ENCODE measurements around the gene SHB.

The SHB gene

GRCh38 chr9:38024036-38024681, 44.9 kb downstream of the SHB start:
- DNase-seq (ENCODE audit: low read depth in 3 of 3), result no peak

GRCh38 chr9:38023661-38024035, 45.4 kb downstream of the SHB start:
- no peak for DNase-seq (ENCODE audit: low read depth in 3 of 3)

- no peak for DNase-seq (ENCODE audit: low read depth in 3 of 3)
Observed at GRCh38 chr9:38022995-38023394, 46.0 kb downstream of the SHB start.

DNA sequence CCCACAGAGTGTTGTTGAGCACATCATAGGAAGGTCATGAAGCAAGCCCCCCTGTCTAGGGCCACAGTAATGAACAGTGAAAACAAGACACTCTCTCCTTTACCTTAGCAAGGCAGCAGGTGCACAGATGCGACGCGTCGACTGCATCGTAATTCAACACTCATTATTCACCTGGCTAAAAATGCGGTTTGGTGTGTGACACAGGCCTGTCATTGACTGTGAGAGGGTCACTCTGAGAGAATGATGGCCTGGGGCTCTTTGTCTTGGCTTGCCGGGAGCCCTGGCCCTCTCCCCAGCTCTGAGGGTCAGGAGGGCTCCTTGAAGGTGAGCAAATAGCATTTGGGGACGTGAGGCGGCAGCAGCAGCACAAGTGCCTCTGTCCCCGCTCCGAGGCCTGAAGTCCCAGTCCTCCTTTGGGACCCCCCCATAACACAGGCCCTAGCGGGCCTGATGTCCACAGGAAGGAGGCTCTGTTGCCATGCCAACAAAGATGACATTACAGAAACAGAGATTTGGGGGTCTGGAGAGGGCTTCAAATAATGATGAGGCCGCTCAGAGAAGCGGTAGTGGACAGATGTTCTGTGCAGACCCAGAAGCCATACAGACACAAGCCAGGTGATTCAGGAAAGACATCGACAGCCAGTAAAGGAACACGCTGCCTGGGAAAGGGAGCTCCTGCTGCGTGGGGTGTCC, 46.7 kb downstream of the SHB start:
- DNase-seq (ENCODE audit: low read depth in 3 of 3), result no peak

- no peak for DNase-seq (ENCODE audit: low read depth in 3 of 3)
Observed at GRCh38 chr9:38020151-38021076, 48.6 kb downstream of the SHB start.

- DNase-seq (ENCODE audit: low read depth in 3 of 3), result no peak
Observed at GRCh38 chr9:38019731-38020130, 49.3 kb downstream of the SHB start.

GRCh38 chr9:38018958-38019602, 49.9 kb downstream of the SHB start:
- no peak for DNase-seq (ENCODE audit: low read depth in 3 of 3)

DNA sequence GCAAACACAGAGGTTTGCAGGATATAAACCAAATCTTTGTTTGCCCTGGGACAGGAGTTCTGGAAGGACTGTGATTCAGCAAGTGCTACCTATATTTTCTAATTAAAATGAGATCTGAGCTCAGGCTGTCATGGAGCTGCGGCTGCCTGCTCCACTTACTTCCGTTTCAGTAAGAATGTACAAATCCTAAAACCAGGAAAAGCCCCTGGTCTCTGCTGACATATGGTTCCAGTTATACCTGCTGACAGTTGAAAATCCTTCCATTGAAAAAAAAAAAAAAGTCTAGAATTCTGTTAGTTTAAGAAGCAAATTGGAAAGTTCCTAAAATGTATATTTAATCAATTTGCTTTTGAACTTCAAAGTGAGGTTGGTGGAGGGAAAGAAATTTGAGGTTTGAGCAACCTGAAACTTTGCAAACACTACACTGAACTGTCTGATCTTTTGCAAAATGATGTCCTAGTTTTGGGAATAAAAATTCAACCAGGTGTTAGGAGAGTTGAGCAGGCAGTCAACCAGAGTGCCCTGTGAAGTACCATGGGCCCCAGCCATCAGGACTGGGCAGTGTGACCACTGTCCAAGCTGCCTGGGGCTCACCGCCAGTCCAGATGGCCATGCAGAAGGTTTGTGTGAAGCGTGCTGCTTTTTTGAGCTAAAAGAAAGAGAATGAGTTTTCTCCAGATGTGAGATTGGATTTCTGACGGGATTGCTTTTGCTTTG, 50.6 kb downstream of the SHB start:
- no peak for DNase-seq (ENCODE audit: low read depth in 3 of 3)

- DNase-seq (ENCODE audit: low read depth in 3 of 3), result no peak
Observed at GRCh38 chr9:38017885-38018186, 51.2 kb downstream of the SHB start.

GRCh38 chr9:38017149-38017884, 51.7 kb downstream of the SHB start:
- no peak for DNase-seq (ENCODE audit: low read depth in 3 of 3)

GRCh38 chr9:38016375-38017135, 52.5 kb downstream of the SHB start:
- no peak for DNase-seq (ENCODE audit: low read depth in 3 of 3)

- no peak for DNase-seq (ENCODE audit: low read depth in 3 of 3)
Observed at GRCh38 chr9:38015906-38016305, 53.1 kb downstream of the SHB start.

DNA sequence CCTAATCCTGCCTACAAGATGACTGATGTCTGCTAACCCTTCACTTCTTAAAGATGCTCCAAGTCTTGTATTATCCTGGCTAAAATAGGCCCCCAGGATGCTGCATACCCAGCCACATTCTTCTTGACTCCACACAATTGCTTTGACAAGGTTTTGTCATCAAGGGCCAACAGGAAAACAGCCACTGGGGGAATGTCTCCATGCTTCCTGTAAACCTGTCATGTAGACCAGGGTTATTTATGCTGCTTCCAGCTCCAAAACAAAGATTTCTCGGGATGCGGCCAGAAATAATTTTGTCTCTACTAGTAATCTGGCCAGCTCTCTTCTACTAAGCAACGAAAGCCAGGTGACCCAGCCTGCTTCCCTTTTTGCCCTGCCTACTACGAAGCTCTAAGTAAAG, 53.8 kb downstream of the SHB start:
- no peak for DNase-seq (ENCODE audit: low read depth in 3 of 3)

DNA sequence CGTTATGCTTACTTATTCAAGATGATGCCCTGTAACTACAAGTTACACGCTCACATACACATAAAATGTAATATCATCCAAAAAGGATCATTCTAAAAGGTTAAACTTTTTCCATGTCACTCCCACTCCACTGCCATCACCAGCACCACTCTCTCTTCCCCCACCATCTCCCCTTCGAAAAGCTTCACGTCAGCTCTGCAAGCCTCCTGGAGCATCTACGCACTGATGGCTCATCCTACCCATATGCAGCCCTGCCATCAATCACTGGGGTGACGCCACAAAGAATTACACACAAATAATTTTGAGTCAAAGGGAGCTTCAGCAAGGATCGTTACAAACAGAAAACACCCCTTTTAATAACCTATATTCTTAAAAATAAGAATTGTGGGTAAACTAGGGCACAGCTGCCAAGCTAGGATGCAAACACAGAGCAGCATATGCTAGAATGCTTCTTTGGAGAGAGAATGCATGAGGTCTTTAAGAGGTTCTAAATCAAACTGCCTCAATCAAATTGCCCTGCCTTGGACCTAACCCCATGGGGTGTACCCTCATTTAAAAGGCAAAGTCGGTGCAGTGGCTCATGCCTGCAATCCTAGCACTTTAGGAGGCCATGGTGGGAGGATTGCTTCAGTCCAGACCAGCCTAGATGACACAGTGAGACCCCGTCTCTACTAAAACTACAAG, 56.1 kb downstream of the SHB start:
- DNase-seq (ENCODE audit: low read depth in 3 of 3), result no peak

DNA sequence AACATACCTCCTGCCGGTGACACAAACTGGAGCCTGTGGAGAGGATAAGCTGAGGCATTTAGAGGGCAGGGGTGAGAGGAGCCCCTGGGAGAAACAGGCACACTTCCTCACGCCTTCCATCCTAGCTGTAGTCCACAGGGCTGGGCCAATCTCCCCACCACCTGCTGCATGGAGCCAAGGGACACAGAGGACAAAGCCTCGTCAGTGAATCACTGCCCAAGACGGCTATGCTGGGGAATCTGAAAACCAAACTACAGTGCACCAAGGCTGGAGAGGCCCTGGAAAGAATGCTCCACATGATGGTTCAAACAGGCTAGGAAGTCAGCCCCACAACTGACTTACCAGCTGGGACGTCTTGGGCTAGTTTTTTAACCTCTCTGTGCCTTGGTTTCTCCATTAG, 57.0 kb downstream of the SHB start:
- no peak for DNase-seq (ENCODE audit: low read depth in 3 of 3)

GRCh38 chr9:38010918-38011704, 57.9 kb downstream of the SHB start:
- DNase-seq (ENCODE audit: low read depth in 3 of 3), result no peak

DNA sequence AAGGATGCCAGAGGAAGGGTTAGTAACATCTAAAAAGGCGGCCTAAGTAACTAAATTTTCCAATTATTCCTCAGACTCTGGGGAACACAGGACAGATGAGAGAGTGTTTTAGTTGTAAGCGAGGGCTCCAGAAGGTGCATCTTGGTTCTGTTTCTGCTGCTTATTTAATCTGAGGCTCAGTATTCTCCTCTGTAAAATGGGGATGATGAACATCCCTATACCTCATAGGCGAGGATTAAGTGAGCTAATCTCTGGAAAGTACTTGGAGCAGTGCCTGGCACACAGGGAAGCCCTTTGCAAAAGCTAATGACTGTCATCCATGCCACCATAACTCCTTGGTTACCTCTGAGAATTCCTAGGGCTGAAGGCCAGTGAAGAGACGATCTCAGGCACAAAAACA, 59.0 kb downstream of the SHB start:
- DNase-seq (ENCODE audit: low read depth in 3 of 3), result no peak

DNA sequence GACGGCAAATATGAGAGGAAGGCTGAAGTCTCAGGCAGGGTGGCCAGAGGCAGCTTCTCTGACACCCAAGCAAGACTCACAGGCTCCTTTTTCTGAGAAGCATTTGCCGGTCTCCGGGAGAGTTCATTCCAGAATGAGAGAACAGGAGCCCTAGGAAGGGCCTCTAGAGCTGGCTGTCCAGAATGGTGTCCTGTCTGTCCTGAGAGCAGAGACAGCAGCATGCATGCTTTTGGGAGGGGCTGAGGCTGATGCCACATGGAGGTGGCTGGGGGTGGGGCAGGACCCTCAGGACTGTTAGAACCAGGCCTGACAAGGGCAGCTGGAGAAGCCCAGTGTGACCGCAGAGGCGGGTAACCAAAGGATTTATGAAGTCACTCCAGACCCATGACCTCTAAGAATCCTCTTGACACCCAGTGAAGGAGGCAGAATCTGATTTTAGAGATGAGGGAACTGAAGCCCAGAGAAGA, 60.0 kb downstream of the SHB start:
- no peak for DNase-seq (ENCODE audit: low read depth in 3 of 3)
